PC-9 (cell line): ENCODE results near the gene KLHL8.

ENCODE experiments used
- CTCF ChIP-seq: fragments of 200-600 bp; sonication (generic); conservative IDR thresholded peaks from 2 replicates; pipeline ENCODE4 v1.6.1; 2017; ENCODE audit warnings: mixed run types, antibody characterized with exemption, mild to moderate bottlenecking, moderate library complexity
- EZH2 ChIP-seq: fragments of 200-600 bp; sonication (generic); IDR thresholded peaks from 2 replicates; pipeline ENCODE4 v1.8.0; 2017; ENCODE audit warnings: antibody characterized with exemption, low read depth

DNA sequence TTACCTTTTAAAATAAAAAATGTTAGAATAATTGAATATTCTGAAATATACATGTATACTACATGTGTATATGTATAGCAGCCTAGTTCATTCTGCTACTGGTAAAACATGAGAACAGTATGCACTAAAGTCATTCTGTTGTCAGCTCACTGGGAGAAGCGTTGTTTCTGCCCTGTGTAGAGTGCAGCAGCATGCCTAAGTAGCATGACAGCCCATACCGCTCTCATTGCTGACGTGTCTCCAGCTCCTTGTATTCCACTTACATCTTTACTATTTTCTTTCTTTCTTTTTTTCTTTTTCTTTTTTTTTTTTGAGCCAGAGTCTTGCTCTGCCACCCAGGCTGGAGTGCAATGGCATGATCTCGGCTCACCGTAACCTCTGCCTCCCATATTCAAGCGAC is 90.7 kb downstream of the KLHL8 start:
- TF ChIP-seq CTCF (no peak), EZH2 (no peak)
